Measurements from ENCODE around the gene UROC1. TPM values are rescaled to one million over a fixed set of nuclear protein-coding genes. Genes with fewer than 3 reads are reported as not detected.

The UROC1 gene
- total and polyA plus RNA-seq, 8 donors: not detected

- WGBS, 5 donors: 87 to 99% (median 94%) methylated on average over 5 to 6 of the region's 6 CpGs
- TF ChIP-seq POLR2AphosphoS5 (IDR thresholded peaks at IDR 0.05) (no peak), POLR2A (IDR thresholded peaks at IDR 0.05) (no peak), EP300 (IDR thresholded peaks at IDR 0.05) (no peak), CTCF (IDR thresholded peaks at IDR 0.05) (no peak)
- no peaks in the 10 kb centered on the region for H3K36me3 ChIP-seq
- H3K4me3 ChIP-seq: no peak overlapping the region
- H3K27me3 ChIP-seq: peaks cover 0 to 7% (median 0%) of the 10 kb centered on the region in 3 donors
- H3K9me3 ChIP-seq: no peaks in the 10 kb centered on the region
- intact Hi-C loops (cut with DNase I; ENCODE audit: low total_unique reads): no loop called here
- no peak overlapping the region for H3K27ac ChIP-seq
- no peaks in the 10 kb centered on the region for H3K4me1 ChIP-seq
- no peak for DNase-seq
Observed at GRCh38 chr3:126497956-126498355, 19.6 kb downstream of the UROC1 start.

GRCh38 chr3:126496894-126497850 lies 20.4 kb downstream of the UROC1 start:
- H3K9me3 ChIP-seq: no peaks in the 10 kb centered on the region
- TF ChIP-seq POLR2A (IDR thresholded peaks at IDR 0.05) (no peak), POLR2AphosphoS5 (IDR thresholded peaks at IDR 0.05) (no peak), CTCF (IDR thresholded peaks at IDR 0.05) (no peak), EP300 (IDR thresholded peaks at IDR 0.05) (no peak)
- peaks cover 0 to 7% (median 0%) of the 10 kb centered on the region in 3 donors for H3K27me3 ChIP-seq
- intact Hi-C loops (cut with DNase I; ENCODE audit: low total_unique reads): no loop called here
- no peak overlapping the region for H3K27ac ChIP-seq
- no peaks in the 10 kb centered on the region for H3K4me1 ChIP-seq
- WGBS, 5 donors: 71 to 77% (median 74%) methylated on average over 19 to 21 of the region's 21 CpGs
- H3K36me3 ChIP-seq: no peaks in the 10 kb centered on the region
- no peak overlapping the region for H3K4me3 ChIP-seq
- DNase-seq: peak in 1 of 2 donors; percentile 38

DNA sequence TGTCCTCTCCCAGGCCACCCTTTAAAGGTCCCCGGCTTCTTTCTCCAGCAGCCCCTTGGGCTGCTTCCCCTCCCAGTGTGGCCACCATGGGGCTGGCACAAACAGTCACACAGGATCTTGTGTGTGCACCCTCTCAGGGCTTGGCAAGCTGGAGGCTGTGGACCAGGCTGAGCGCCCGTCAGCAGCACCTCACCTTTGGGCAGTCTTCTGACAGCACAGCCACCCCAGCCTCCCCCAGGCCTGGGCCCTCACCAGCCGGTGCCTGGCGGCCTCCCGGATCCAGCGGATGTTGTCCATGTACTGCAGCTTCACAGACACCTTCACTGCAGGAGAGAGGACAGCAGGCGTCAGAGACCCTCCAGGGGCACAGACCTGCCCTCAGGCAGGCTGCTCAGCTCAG lies 21.8 kb downstream of the UROC1 start:
- no peak overlapping the region for H3K27ac ChIP-seq
- 91 to 98% (median 92%) methylated on average over 6 to 8 of the region's 8 CpGs for WGBS, 5 donors
- intact Hi-C loops (cut with DNase I; ENCODE audit: low total_unique reads): no loop called here
- no peaks in the 10 kb centered on the region for H3K36me3 ChIP-seq
- TF ChIP-seq EP300 (IDR thresholded peaks at IDR 0.05) (no peak), POLR2A (IDR thresholded peaks at IDR 0.05) (no peak), CTCF (IDR thresholded peaks at IDR 0.05) (no peak)
- H3K27me3 ChIP-seq: peaks cover 0 to 7% (median 0%) of the 10 kb centered on the region in 3 donors
- H3K4me3 ChIP-seq: no peak overlapping the region
- no peaks in the 10 kb centered on the region for H3K9me3 ChIP-seq
- DNase-seq: no peak
- H3K4me1 ChIP-seq: no peaks in the 10 kb centered on the region

DNA sequence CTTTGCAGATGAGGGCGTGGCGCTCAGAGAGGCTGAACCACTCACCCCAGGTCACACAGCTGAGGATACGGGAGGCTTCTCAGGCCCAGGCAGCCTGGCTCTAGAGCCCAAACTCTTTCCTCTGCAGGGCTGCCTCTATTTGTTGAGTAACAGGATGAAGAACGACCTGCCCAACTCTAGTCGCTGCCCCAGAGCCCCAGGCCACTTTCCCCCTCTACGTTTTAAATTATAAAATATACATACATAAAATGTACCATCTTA lies 22.7 kb downstream of the UROC1 start:
- Histone ChIP-seq H3K9me3 (no peaks in the 10 kb centered on the region), H3K27ac (no peak overlapping the region), H3K4me3 (no peak overlapping the region), H3K36me3 (no peaks in the 10 kb centered on the region), H3K4me1 (no peaks in the 10 kb centered on the region), H3K27me3 (peaks cover 0 to 7% (median 0%) of the 10 kb centered on the region in 3 donors)
- WGBS, 5 donors: 75 to 84% (median 83%) methylated on average over 6 of the region's 6 CpGs
- intact Hi-C loops (cut with DNase I; ENCODE audit: low total_unique reads): no loop called here
- no peak for DNase-seq
- TF ChIP-seq POLR2AphosphoS5 (IDR thresholded peaks at IDR 0.05): no peak

Measured in stomach (tissue), 9 donors.